ENCODE results near the gene ANTXR2.

- TF ChIP-seq RAD21 (IDR thresholded peaks at IDR 0.05; ENCODE audit: low read depth) (no peak), TCF12 (IDR thresholded peaks at IDR 0.05; ENCODE audit: low read depth) (no peak), NFIC (IDR thresholded peaks at IDR 0.05) (no peak), CEBPB (IDR thresholded peaks at IDR 0.05) (no peak), ZBTB7A (IDR thresholded peaks at IDR 0.05; ENCODE audit: low read depth) (no peak), EP300 (IDR thresholded peaks at IDR 0.05; ENCODE audit: borderline replicate concordance) (no peak), TEAD4 (IDR thresholded peaks at IDR 0.05) (no peak), TAF1 (IDR thresholded peaks at IDR 0.05; ENCODE audit: low read depth) (no peak), YY1 (IDR thresholded peaks at IDR 0.05; ENCODE audit: low read depth) (no peak), CREB1 (IDR thresholded peaks at IDR 0.05; ENCODE audit: low read depth) (no peak)
- TF ChIP-seq, protein P1, sequence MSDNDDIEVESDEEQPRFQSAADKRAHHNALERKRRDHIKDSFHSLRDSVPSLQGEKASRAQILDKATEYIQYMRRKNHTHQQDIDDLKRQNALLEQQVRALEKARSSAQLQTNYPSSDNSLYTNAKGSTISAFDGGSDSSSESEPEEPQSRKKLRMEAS (IDR thresholded peaks at IDR 0.05): no peak
Observed at GRCh38 chr4:80086296-80086695, 13.3 kb upstream of the ANTXR2 start.

All from Ishikawa (cell line).